ENCODE data around the gene ZNF516. TPM values are rescaled to one million over a fixed set of nuclear protein-coding genes. Genes with fewer than 3 reads are reported as not detected.

Gene ZNF516
- total and polyA plus RNA-seq, 2 of the 4 experiments (the other 2 are of a cell fraction): 7.9 to 16.9 TPM

- POLR2A ChIA-PET (ENCODE audit: unreplicated experiment): no interaction called here
- H4K8ac ChIP-seq (ENCODE audit: low read depth in 2 of 2, low read length in 2 of 2): no peak overlapping the region
- in situ Hi-C loops (cut with MboI; ENCODE audit: low sequenced_read_pairs) (loop anchor here (5.0 kb wide), 1 partner anchor 292 kb away; no protein-coding TSS in a partner anchor), intact Hi-C loops (cut with micrococcal nuclease) (no loop called here), dilution Hi-C loops (cut with HindIII; ENCODE audit: low sequenced_read_pairs, unreplicated experiment) (no loop called here)
- no peak overlapping the region for H2BK5ac ChIP-seq (ENCODE audit: low read depth, low read length, poor library complexity, severe bottlenecking)
- no peak overlapping the region for H2AFZ ChIP-seq (replicated peaks; ENCODE audit: low read length, poor library complexity)
- no peak overlapping the region for H3K27ac ChIP-seq (ENCODE audit: insufficient read depth, low read length)
- H2BK20ac ChIP-seq (ENCODE audit: low read depth, low read length): no peak overlapping the region
- no peak overlapping the region for H2AK5ac ChIP-seq (ENCODE audit: low read depth, low read length)
- H3K36me3 ChIP-seq (ENCODE audit: control insufficient read depth, insufficient read depth, low read length): peaks cover 4% of the 10 kb centered on the region; the same call in 1 of the 2 replicates
- no peak overlapping the region for H2BK120ac ChIP-seq (ENCODE audit: low read depth, low read length)
- no peak overlapping the region for H3K18ac ChIP-seq (ENCODE audit: low read depth, low read length)
- CTCF ChIA-PET: no interaction called here
- no CpG with 5 or more reads among the region's 15 CpGs for WGBS, 2 experiments (ENCODE audit: extremely low coverage in 2 of 2, insufficient read length in 1 of 2)
- H3K9me3 ChIP-seq (ENCODE audit: control insufficient read depth, insufficient read depth, low read length): no peaks in the 10 kb centered on the region
- ATAC-seq (ENCODE audit: low read depth): peak; percentile 51
- no peak overlapping the region for H3K4me3 ChIP-seq (ENCODE audit: insufficient read depth, low read depth, low read length)
- H2AK9ac ChIP-seq (replicated peaks; ENCODE audit: low read depth, low read length, poor library complexity): peak overlapping the region; percentile 7
- no peak overlapping the region for H3K23ac ChIP-seq (ENCODE audit: low read depth, low read length)
- H3K9me1 ChIP-seq (ENCODE audit: insufficient read depth, low read length): peaks cover 22% of the 10 kb centered on the region
- no peak overlapping the region for H3K14ac ChIP-seq (replicated peaks; ENCODE audit: low read depth, low read length)
- TF ChIP-seq MAZ (IDR thresholded peaks at IDR 0.05; ENCODE audit: borderline replicate concordance, low read depth, low read length) (no peak), CEBPB (IDR thresholded peaks at IDR 0.05; ENCODE audit: low read depth, low read length) (peak; percentile 89)
- no peak overlapping the region for H4K91ac ChIP-seq (ENCODE audit: insufficient read depth, low read depth, low read length)
- no peak overlapping the region for H4K5ac ChIP-seq (ENCODE audit: low read depth, low read length)
- no peak overlapping the region for H3K4ac ChIP-seq (ENCODE audit: low read depth, low read length)
- H3K4me1 ChIP-seq (ENCODE audit: control insufficient read depth, insufficient read depth, low read length): peaks cover 13% of the 10 kb centered on the region
- H3K9ac ChIP-seq (ENCODE audit: low read depth, low read length): no peak overlapping the region
- H2BK15ac ChIP-seq (ENCODE audit: low read depth, low read length): no peak overlapping the region
- no TSS peak for BruUV-seq (replicated peaks)
- DNase-seq: peak; percentile 76
- H4K20me1 ChIP-seq (ENCODE audit: insufficient read depth, low read length): peaks cover 80% of the 10 kb centered on the region
- H3K56ac ChIP-seq (ENCODE audit: extremely low read depth, insufficient read depth, low read length): no peak overlapping the region
- no peaks in the 10 kb centered on the region for H3K27me3 ChIP-seq (ENCODE audit: control insufficient read depth, insufficient read depth, low read length)
- peaks cover 28 to 69% of the 10 kb centered on the region in 2 experiments for H3K79me1 ChIP-seq (ENCODE audit: low read depth in 1 of 2, low read length in 2 of 2)
- no peak overlapping the region for H3K4me2 ChIP-seq (ENCODE audit: low read depth, low read length)
Measured at GRCh38 chr18:76394780-76395476, 100.1 kb downstream of the ZNF516 start.
